ENCODE results near the gene HCN2. TPM values are rescaled to one million over a fixed set of nuclear protein-coding genes. Genes with fewer than 3 reads are reported as not detected.

Gene HCN2
- total RNA-seq, 2 experiments from 2014 or later: 2.1 TPM

DNA sequence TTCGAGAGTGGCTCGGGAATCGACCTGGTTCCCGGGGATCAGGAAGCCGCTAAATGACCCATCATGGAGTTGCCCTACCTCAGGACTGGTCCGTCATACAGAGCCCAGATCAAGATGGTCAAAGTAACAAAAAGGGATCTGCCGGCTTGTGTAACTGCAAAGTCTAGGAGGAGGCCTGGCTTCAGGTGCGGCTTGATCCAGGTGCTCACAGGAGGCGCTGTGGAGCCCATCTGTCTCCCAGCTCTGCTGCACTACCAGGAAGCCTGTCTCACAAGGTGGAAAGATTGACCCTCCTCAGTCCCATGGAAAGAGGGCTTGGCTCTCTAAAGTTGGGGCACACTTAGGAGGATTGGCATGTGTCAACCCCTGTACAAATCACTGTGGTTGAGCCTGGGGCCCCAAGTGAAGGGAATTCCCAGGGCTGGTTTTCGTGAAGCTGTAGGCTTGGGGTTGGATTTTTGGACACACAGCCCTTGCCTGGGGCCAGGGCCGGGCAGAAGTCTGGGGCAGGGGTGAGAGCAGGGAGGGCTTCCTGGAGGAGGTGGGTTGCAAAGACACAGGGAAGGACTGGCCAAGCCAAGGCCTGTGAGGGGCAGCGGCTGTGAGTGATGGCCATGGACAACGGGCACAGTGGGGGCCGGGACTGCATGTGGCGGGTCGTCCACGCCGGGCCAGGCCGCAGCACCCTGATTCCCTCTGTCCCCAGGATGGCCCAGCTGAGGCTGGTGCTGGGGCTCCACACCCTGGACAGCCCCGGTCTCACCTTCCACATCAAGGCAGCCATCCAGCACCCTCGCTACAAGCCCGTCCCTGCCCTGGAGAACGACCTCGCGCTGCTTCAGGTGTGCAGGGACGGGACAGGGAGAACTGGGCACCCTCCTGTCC lies 41.6 kb upstream of the HCN2 start:
- peaks cover 22% of the 10 kb centered on the region for H3K4me1 Mint-ChIP-seq (ENCODE audit: low read depth)
- H3K4me1 ChIP-seq (ENCODE audit: insufficient read depth, low read length): peaks cover 36% of the 10 kb centered on the region
- ATAC-seq (ENCODE audit: poor library complexity) (no peak), DNase-seq (no peak)
- H3K4me3 ChIP-seq (ENCODE audit: low read length): no peak overlapping the region
- H3K4me3 Mint-ChIP-seq: no peak overlapping the region
- intact Hi-C loops (cut with DNase I, micrococcal nuclease): no loop called here
- POLR2A ChIA-PET: no interaction called here
- no peaks in the 10 kb centered on the region for H3K9me3 Mint-ChIP-seq
- H3K27me3 Mint-ChIP-seq: no peaks in the 10 kb centered on the region
- no peaks in the 10 kb centered on the region for H3K27me3 ChIP-seq (ENCODE audit: control insufficient read depth in 1 of 2, insufficient read depth in 2 of 2, low read length in 2 of 2)
- TF ChIP-seq, protein P1, sequence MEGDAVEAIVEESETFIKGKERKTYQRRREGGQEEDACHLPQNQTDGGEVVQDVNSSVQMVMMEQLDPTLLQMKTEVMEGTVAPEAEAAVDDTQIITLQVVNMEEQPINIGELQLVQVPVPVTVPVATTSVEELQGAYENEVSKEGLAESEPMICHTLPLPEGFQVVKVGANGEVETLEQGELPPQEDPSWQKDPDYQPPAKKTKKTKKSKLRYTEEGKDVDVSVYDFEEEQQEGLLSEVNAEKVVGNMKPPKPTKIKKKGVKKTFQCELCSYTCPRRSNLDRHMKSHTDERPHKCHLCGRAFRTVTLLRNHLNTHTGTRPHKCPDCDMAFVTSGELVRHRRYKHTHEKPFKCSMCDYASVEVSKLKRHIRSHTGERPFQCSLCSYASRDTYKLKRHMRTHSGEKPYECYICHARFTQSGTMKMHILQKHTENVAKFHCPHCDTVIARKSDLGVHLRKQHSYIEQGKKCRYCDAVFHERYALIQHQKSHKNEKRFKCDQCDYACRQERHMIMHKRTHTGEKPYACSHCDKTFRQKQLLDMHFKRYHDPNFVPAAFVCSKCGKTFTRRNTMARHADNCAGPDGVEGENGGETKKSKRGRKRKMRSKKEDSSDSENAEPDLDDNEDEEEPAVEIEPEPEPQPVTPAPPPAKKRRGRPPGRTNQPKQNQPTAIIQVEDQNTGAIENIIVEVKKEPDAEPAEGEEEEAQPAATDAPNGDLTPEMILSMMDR (IDR thresholded peaks at IDR 0.05): no peak
- H3K9me3 ChIP-seq (ENCODE audit: control insufficient read depth in 1 of 2, insufficient read depth in 1 of 2, low read length in 2 of 2): peaks cover 0 to 12% of the 10 kb centered on the region in 2 experiments
- H3K27ac Mint-ChIP-seq: no peak overlapping the region
- peaks cover 12% of the 10 kb centered on the region for H3K36me3 Mint-ChIP-seq (ENCODE audit: low read depth)
- CTCF ChIA-PET: no interaction called here
- H3K27ac ChIP-seq (ENCODE audit: low read depth in 1 of 2, low read length in 2 of 2): no peak overlapping the region
- H3K36me3 ChIP-seq (ENCODE audit: insufficient read depth, low read length): peaks cover 12% of the 10 kb centered on the region

DNA sequence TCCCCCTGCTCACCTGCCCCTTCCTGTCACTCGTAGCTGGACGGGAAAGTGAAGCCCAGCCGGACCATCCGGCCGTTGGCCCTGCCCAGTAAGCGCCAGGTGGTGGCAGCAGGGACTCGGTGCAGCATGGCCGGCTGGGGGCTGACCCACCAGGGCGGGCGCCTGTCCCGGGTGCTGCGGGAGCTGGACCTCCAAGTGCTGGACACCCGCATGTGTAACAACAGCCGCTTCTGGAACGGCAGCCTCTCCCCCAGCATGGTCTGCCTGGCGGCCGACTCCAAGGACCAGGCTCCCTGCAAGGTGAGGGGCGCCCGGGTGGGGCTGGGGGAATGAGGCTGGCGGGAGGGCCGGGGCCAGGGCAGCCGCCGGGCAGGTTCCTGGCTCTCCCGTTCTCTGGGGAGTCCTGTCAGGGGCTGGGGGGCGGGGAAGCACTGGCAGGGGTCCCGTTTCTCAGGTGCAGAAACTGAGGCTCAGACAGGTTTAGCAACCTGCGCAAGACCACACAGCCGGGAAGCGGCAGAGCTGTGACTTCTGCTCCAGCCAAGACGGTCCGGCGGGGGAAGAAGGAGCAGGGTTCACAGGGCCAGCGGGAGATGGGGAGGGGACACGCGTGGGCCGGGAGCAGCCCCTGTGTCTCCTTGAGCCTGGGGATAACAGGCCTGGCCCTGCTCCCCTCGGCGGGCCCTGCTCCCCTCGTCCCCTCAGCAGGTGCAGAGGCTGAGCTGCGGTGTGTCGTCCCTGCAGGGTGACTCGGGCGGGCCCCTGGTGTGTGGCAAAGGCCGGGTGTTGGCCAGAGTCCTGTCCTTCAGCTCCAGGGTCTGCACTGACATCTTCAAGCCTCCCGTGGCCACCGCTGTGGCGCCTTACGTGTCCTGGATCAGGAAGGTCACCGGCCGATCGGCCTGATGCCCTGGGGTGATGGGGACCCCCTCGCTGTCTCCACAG lies 40.5 kb upstream of the HCN2 start:
- Histone ChIP-seq H3K27me3 (ENCODE audit: control insufficient read depth in 1 of 2, insufficient read depth in 2 of 2, low read length in 2 of 2) (no peaks in the 10 kb centered on the region), H3K9me3 (ENCODE audit: control insufficient read depth in 1 of 2, insufficient read depth in 1 of 2, low read length in 2 of 2) (peaks cover 0 to 12% of the 10 kb centered on the region in 2 experiments), H3K4me1 (ENCODE audit: insufficient read depth, low read length) (peaks cover 25% of the 10 kb centered on the region), H3K36me3 (ENCODE audit: insufficient read depth, low read length) (peaks cover 12% of the 10 kb centered on the region), H3K4me3 (ENCODE audit: low read length) (no peak overlapping the region), H3K27ac (ENCODE audit: low read depth in 1 of 2, low read length in 2 of 2) (no peak overlapping the region)
- H3K27ac Mint-ChIP-seq: no peak overlapping the region
- TF ChIP-seq, protein P1 (IDR thresholded peaks at IDR 0.05): no peak
- CTCF ChIA-PET: no interaction called here
- no peaks in the 10 kb centered on the region for H3K9me3 Mint-ChIP-seq
- peaks cover 11% of the 10 kb centered on the region for H3K4me1 Mint-ChIP-seq (ENCODE audit: low read depth)
- H3K4me3 Mint-ChIP-seq: no peak overlapping the region
- no peak for DNase-seq
- H3K36me3 Mint-ChIP-seq (ENCODE audit: low read depth): peaks cover 6% of the 10 kb centered on the region
- intact Hi-C loops (cut with DNase I, micrococcal nuclease): no loop called here
- POLR2A ChIA-PET: no interaction called here
- no peaks in the 10 kb centered on the region for H3K27me3 Mint-ChIP-seq
- no peak for ATAC-seq (ENCODE audit: poor library complexity)

DNA sequence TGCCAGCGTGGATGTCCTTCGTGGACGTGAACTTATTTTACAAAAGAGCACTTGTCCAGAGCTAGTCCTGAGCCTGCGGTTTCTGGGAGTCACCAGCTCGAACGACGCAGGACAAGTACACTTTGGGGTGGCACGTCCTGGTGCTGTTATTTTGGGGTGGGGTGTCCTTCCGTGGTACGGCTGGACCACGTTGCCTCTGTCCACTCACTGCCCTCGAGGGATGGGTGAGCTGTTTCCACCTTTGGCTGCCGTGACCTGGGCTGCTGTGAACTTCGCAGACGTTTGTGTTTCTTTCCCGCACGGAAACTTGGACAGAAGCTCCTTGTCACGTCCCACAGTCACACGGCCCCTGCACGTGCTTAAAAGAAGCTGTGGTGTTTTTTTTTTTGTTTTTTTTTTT lies 34.9 kb upstream of the HCN2 start:
- no peaks in the 10 kb centered on the region for H3K27me3 Mint-ChIP-seq

More for the DNA sequence above, 34.9 kb upstream of the HCN2 start:
- Mint-ChIP-seq H3K4me3 (no peak overlapping the region), H3K27ac (no peak overlapping the region), H3K4me1 (ENCODE audit: low read depth) (no peaks in the 10 kb centered on the region), H3K36me3 (ENCODE audit: low read depth) (no peaks in the 10 kb centered on the region), H3K9me3 (no peaks in the 10 kb centered on the region)
- no peaks in the 10 kb centered on the region for H3K27me3 ChIP-seq (ENCODE audit: control insufficient read depth in 1 of 2, insufficient read depth in 2 of 2, low read length in 2 of 2)
- no peak overlapping the region for H3K4me3 ChIP-seq (ENCODE audit: low read length)
- ChIA-PET POLR2A (no interaction called here), CTCF (interaction anchor here (1.5 kb wide), 1 partner anchor 44 kb away, joined by 3 read pairs; no protein-coding TSS in a partner anchor)
- ATAC-seq (ENCODE audit: poor library complexity) (no peak), DNase-seq (no peak)
- no peak overlapping the region for H3K27ac ChIP-seq (ENCODE audit: low read depth in 1 of 2, low read length in 2 of 2)
- no peaks in the 10 kb centered on the region for H3K36me3 ChIP-seq (ENCODE audit: insufficient read depth, low read length)
- H3K4me1 ChIP-seq (ENCODE audit: insufficient read depth, low read length): peaks cover 8% of the 10 kb centered on the region
- TF ChIP-seq, protein P1 (IDR thresholded peaks at IDR 0.05): no peak
- intact Hi-C loops (cut with DNase I, micrococcal nuclease): no loop called here
- H3K9me3 ChIP-seq (ENCODE audit: control insufficient read depth in 1 of 2, insufficient read depth in 1 of 2, low read length in 2 of 2): no peaks in the 10 kb centered on the region

Measured in CD4-positive, alpha-beta T cell (primary cell).